C4-2B (cell line): ENCODE results near the gene MVK.

Experiments used
- H3K27ac ChIP-seq: fragments of 450-650 bp; 2 replicates; pipeline ENCODE4 v1.5.1; 2017
- ZFX ChIP-seq: fragments of 450-650 bp; IDR thresholded peaks from 2 replicates; pipeline ENCODE4 v1.6.1; 2017
- TF ChIP-seq, protein P1 (sequence below): fragments of 450-650 bp; conservative IDR thresholded peaks from 2 replicates; pipeline ENCODE4 v1.5.1; 2017; ENCODE audit warnings: mild to moderate bottlenecking

Gene MVK

GRCh38 chr12:109554761-109555160 is 18.8 kb upstream of the MVK start:
- no peak overlapping the region for H3K27ac ChIP-seq
- TF ChIP-seq, protein P1, sequence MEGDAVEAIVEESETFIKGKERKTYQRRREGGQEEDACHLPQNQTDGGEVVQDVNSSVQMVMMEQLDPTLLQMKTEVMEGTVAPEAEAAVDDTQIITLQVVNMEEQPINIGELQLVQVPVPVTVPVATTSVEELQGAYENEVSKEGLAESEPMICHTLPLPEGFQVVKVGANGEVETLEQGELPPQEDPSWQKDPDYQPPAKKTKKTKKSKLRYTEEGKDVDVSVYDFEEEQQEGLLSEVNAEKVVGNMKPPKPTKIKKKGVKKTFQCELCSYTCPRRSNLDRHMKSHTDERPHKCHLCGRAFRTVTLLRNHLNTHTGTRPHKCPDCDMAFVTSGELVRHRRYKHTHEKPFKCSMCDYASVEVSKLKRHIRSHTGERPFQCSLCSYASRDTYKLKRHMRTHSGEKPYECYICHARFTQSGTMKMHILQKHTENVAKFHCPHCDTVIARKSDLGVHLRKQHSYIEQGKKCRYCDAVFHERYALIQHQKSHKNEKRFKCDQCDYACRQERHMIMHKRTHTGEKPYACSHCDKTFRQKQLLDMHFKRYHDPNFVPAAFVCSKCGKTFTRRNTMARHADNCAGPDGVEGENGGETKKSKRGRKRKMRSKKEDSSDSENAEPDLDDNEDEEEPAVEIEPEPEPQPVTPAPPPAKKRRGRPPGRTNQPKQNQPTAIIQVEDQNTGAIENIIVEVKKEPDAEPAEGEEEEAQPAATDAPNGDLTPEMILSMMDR: no peak
- no peak for TF ChIP-seq ZFX

DNA sequence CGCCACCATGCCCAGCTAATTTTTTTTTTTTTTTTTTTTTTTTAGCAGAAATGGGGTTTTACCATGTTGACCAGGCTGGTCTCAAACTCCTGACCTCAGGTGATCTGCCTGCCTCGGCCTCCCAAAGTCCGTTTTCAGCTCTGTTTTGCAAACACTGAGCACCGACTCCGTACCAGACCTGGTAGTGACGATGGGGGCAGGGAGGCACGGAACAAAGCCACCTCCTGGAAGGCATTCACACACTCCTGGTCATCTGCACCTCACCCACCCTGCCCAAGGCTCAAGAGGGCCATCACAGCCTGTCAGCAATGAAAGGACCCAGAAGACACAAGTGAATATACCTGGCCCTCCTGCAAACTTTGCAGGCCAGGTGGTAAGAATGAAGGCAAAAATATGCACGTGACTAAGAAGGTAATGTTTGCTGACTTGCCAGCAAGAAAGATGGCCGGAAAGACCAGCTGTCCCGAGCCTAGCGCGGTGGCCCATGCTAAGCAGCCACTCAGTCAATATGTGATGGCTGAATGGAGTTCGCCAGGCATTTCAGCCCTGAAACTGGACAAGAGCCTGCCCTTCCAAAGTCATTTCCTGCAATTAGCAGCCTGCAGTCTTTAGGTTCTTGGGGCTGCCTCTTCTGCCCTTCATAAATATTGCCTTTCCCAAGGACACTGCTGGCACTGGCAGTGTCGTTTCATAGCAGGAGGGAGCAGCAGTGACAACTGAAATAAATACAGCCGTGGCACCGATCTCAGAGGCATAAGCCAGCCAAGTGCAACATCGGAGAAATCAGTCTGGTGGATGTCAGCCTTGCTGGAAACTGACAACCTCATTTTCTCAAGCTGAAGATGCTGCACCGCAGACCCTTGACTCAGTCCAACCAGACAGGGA is 17.9 kb upstream of the MVK start:
- no peak for TF ChIP-seq ZFX
- TF ChIP-seq, protein P1: no peak
- H3K27ac ChIP-seq: no peak overlapping the region

- TF ChIP-seq, protein P1: no peak
- TF ChIP-seq ZFX: no peak
- H3K27ac ChIP-seq: no peak overlapping the region
Measured at GRCh38 chr12:109557200-109557599, 16.4 kb upstream of the MVK start.

GRCh38 chr12:109557805-109558204 is 15.8 kb upstream of the MVK start:
- TF ChIP-seq, protein P1: no peak
- no peak for TF ChIP-seq ZFX
- H3K27ac ChIP-seq: no peak overlapping the region

GRCh38 chr12:109558374-109559199 is 15.0 kb upstream of the MVK start:
- no peak for TF ChIP-seq ZFX
- TF ChIP-seq, protein P1: no peak
- H3K27ac ChIP-seq: no peak overlapping the region

DNA sequence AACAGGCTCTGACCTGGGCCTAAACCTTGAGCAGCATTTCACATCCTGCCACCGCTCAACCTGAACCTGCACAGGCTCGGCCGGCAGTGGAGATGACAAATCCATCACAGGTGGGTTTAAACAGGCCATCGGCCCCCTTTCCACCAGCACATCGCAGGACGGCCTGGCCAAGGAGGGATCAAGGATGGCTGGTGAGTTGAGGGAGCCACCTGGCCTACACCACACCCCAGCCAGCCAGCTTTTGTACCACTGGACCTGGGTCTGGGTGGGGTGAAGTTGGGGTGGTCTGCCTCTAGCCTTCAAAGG is 14.4 kb upstream of the MVK start:
- no peak for TF ChIP-seq ZFX
- TF ChIP-seq, protein P1: no peak
- no peak overlapping the region for H3K27ac ChIP-seq

- TF ChIP-seq, protein P1: no peak
- H3K27ac ChIP-seq: no peak overlapping the region
Measured at GRCh38 chr12:109559601-109560000, 14.0 kb upstream of the MVK start.
